ENCODE measurements around the gene RBM27.
"Not testable (repeated sequence)": the region's sequence is repeated elsewhere in the genome, so short reads cannot be mapped to it uniquely, and the experiment has no call there.

DNA sequence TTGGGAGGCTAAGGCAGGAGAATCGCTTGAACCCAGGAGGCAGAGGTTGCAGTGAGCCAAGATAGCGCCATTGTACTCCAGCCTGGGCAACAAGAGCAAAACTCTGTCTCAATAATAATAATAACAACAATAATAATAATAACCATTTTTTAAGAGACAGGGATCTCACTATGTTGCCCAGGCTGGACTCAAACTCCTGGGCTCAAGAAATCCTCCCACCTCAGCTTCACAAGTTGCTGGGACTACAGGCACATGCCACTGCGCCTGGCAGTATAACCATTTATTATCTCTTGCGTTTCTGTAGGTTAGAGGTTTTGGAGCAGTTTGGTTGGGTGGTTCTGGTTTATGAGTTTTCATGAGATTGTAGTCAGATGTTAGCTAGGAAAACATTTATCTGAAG is 8.4 kb upstream of the RBM27 start:
- TF ChIP-seq, protein P1, sequence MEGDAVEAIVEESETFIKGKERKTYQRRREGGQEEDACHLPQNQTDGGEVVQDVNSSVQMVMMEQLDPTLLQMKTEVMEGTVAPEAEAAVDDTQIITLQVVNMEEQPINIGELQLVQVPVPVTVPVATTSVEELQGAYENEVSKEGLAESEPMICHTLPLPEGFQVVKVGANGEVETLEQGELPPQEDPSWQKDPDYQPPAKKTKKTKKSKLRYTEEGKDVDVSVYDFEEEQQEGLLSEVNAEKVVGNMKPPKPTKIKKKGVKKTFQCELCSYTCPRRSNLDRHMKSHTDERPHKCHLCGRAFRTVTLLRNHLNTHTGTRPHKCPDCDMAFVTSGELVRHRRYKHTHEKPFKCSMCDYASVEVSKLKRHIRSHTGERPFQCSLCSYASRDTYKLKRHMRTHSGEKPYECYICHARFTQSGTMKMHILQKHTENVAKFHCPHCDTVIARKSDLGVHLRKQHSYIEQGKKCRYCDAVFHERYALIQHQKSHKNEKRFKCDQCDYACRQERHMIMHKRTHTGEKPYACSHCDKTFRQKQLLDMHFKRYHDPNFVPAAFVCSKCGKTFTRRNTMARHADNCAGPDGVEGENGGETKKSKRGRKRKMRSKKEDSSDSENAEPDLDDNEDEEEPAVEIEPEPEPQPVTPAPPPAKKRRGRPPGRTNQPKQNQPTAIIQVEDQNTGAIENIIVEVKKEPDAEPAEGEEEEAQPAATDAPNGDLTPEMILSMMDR (optimal IDR thresholded peaks at IDR 0.05 in 1 of 3, IDR thresholded peaks at IDR 0.05 in 1 of 3, conservative IDR thresholded peaks at IDR 0.05 in 1 of 3; ENCODE audit: extremely low read depth in 1 of 3, insufficient read depth in 2 of 3, low read length in 3 of 3): not testable (repeated sequence)
- TF ChIP-seq EZH2 (IDR thresholded peaks at IDR 0.05; ENCODE audit: low read length): not testable (repeated sequence)
